H9 (cell line): Measurements from ENCODE around the gene ST14. TPM values are rescaled to one million over a fixed set of nuclear protein-coding genes. Genes with fewer than 3 reads are reported as not detected.

Source experiments
- DNase-seq: peaks from one replicate; pipeline ENCODE4 v3.0.0-alpha.2; 2017
- H2AFZ ChIP-seq: one replicate; pipeline ENCODE4 v1.6.1; 2013; ENCODE audit warnings: mild to moderate bottlenecking, low read length, control low read depth, moderate library complexity
- H2AK5ac ChIP-seq: 2 replicates; pipeline ENCODE4 v1.6.1; 2013; ENCODE audit warnings: low read length, control low read depth, mixed read lengths; ENCODE audit not compliant: insufficient read length
- H2BK120ac ChIP-seq: one replicate; pipeline ENCODE4 v1.6.1; 2013; ENCODE audit warnings: low read depth, mild to moderate bottlenecking, low read length, control low read depth, inconsistent platforms; ENCODE audit not compliant: poor library complexity, severe bottlenecking
- H2BK12ac ChIP-seq: 2 replicates; pipeline ENCODE4 v1.6.1; 2013; ENCODE audit warnings: low read length, control low read depth, mixed read lengths, low read depth; ENCODE audit not compliant: insufficient read length
- H2BK15ac ChIP-seq: 2 replicates; pipeline ENCODE4 v1.6.1; 2013; ENCODE audit warnings: low read depth, low read length, control low read depth
- H2BK20ac ChIP-seq: one replicate; pipeline ENCODE4 v1.6.1; 2013; ENCODE audit warnings: low read depth, mild to moderate bottlenecking, low read length, control low read depth, inconsistent platforms; ENCODE audit not compliant: poor library complexity, severe bottlenecking
- H2BK5ac ChIP-seq: 2 replicates; pipeline ENCODE4 v1.6.1; 2013; ENCODE audit warnings: low read length, control low read depth, mixed read lengths; ENCODE audit not compliant: insufficient read length
- H3K14ac ChIP-seq: 2 replicates; pipeline ENCODE4 v1.6.1; 2013; ENCODE audit warnings: low read length, control low read depth; ENCODE audit not compliant: insufficient read depth
- H3K18ac ChIP-seq: 2 replicates; pipeline ENCODE4 v1.6.1; 2013; ENCODE audit warnings: low read depth, mild to moderate bottlenecking, mixed read lengths, low read length, control low read depth; ENCODE audit not compliant: insufficient read length
- H3K23ac ChIP-seq: 2 replicates; pipeline ENCODE4 v1.6.1; 2013; ENCODE audit warnings: low read length, control low read depth, mixed read lengths, low read depth; ENCODE audit not compliant: insufficient read length
- H3K23me2 ChIP-seq: 2 replicates; pipeline ENCODE4 v1.6.1; 2013; ENCODE audit warnings: low read depth, mild to moderate bottlenecking, mixed read lengths, low read length, control low read depth; ENCODE audit not compliant: insufficient read length, poor library complexity, severe bottlenecking
- H3K27ac ChIP-seq: 2 replicates; pipeline ENCODE4 v1.5.1; 2013; ENCODE audit warnings: low read length, control low read depth, mixed read lengths, low read depth; ENCODE audit not compliant: insufficient read length
- H3K27me3 ChIP-seq: 2 replicates; pipeline ENCODE4 v1.6.1; 2013; ENCODE audit warnings: low read length, control low read depth, inconsistent platforms; ENCODE audit not compliant: insufficient read depth
- H3K4ac ChIP-seq: 2 replicates; pipeline ENCODE4 v1.6.1; 2013; ENCODE audit warnings: low read depth, mild to moderate bottlenecking, control low read depth, inconsistent platforms, low read length, moderate library complexity
- H3K4me1 ChIP-seq: 2 replicates; pipeline ENCODE4 v1.6.1; 2013; ENCODE audit warnings: low read length, control low read depth, inconsistent platforms; ENCODE audit not compliant: insufficient read depth
- H3K4me2 ChIP-seq: 2 replicates; pipeline ENCODE4 v1.6.1; 2013; ENCODE audit warnings: low read length, control low read depth, mixed read lengths; ENCODE audit not compliant: insufficient read length, insufficient read depth
- H3K56ac ChIP-seq: 2 replicates; pipeline ENCODE4 v1.6.1; 2013; ENCODE audit warnings: low read depth, mild to moderate bottlenecking, mixed read lengths, low read length, control low read depth; ENCODE audit not compliant: insufficient read length
- H3K79me1 ChIP-seq: 2 replicates; pipeline ENCODE4 v1.6.1; 2013; ENCODE audit warnings: low read depth, mild to moderate bottlenecking, moderate library complexity, low read length, control low read depth, inconsistent platforms; ENCODE audit not compliant: insufficient read depth, poor library complexity, severe bottlenecking
- H3K79me2 ChIP-seq: 2 replicates; pipeline ENCODE4 v1.6.1; 2013; ENCODE audit warnings: low read length, control low read depth, inconsistent platforms; ENCODE audit not compliant: insufficient read depth
- H3K9ac ChIP-seq: 2 replicates; pipeline ENCODE4 v1.6.1; 2013; ENCODE audit warnings: low read length, control low read depth, mixed read lengths; ENCODE audit not compliant: insufficient read length; ENCODE audit errors: extremely low read depth
- H3K9me3 ChIP-seq: one replicate; pipeline ENCODE4 v1.6.1; 2013; ENCODE audit warnings: low read depth, low read length, inconsistent platforms; ENCODE audit not compliant: control insufficient read depth
- H3T11ph ChIP-seq: one replicate; pipeline ENCODE4 v1.6.1; 2013; ENCODE audit warnings: mild to moderate bottlenecking, low read length, control low read depth, inconsistent platforms
- H4K20me1 ChIP-seq: one replicate; pipeline ENCODE4 v1.6.1; 2013; ENCODE audit not compliant: control insufficient read depth, insufficient read length, insufficient read depth
- H4K5ac ChIP-seq: 2 replicates; pipeline ENCODE4 v1.6.1; 2013; ENCODE audit warnings: low read depth, mild to moderate bottlenecking, mixed read lengths, low read length, control low read depth; ENCODE audit not compliant: insufficient read length
- H4K8ac ChIP-seq: replicated peaks from 2 replicates; pipeline ENCODE4 v1.6.1; 2013; ENCODE audit warnings: low read length, control low read depth, mixed read lengths, low read depth; ENCODE audit not compliant: insufficient read length
- H4K91ac ChIP-seq: 2 replicates; pipeline ENCODE4 v1.6.1; 2013; ENCODE audit warnings: low read depth, mild to moderate bottlenecking, moderate library complexity, mixed read lengths, low read length, control low read depth; ENCODE audit not compliant: insufficient read length
- H3K27ac Mint-ChIP-seq, 3 experiments: 2 replicates in 2 of 3; 3 replicates in 1 of 3; pipeline ENCODE4 v1.8.0; 2020 to 2021; ENCODE audit warnings: mixed read lengths in 3 of 3, mild to moderate bottlenecking in 1 of 3, moderate library complexity in 1 of 3
- H3K27me3 Mint-ChIP-seq: 2 replicates; pipeline ENCODE4 v1.8.0; 2021; ENCODE audit warnings: low read depth, mild to moderate bottlenecking, moderate library complexity, mixed read lengths
- H3K36me3 Mint-ChIP-seq, 3 experiments: 2 replicates in 2 of 3; 3 replicates in 1 of 3; pipeline ENCODE4 v1.8.0; 2020 to 2021; ENCODE audit warnings: low read depth in 3 of 3, mixed read lengths in 3 of 3; ENCODE audit not compliant: insufficient read depth in 1 of 3
- H3K4me1 Mint-ChIP-seq, 2 experiments: 2 replicates each; pipeline ENCODE4 v1.8.0; 2020; ENCODE audit warnings: mixed read lengths in 2 of 2
- H3K4me3 Mint-ChIP-seq, 2 experiments: 2 replicates in 1 of 2; 3 replicates in 1 of 2; pipeline ENCODE4 v1.8.0; 2020 to 2021; ENCODE audit warnings: mild to moderate bottlenecking in 2 of 2, mixed read lengths in 2 of 2, moderate library complexity in 1 of 2
- H3K9me3 Mint-ChIP-seq, 2 experiments: 2 replicates in 1 of 2; 3 replicates in 1 of 2; pipeline ENCODE4 v1.8.0; 2020; ENCODE audit warnings: mild to moderate bottlenecking in 2 of 2, mixed read lengths in 2 of 2, moderate library complexity in 1 of 2
- WGBS: extraction: QIAGEN DNeasy Blood & Tissue Kit; methylation state at CpG from one replicate; pipeline ENCODE4 v1.1.7; 2013; ENCODE audit warnings: missing lambda C conversion rate, low lambda C conversion rate, mixed read lengths; ENCODE audit not compliant: insufficient read length; ENCODE audit errors: extremely low coverage; 5-methylcytosine and 5-hydroxymethylcytosine counted together
- total RNA-seq: library from RNA; stranded (reverse); gene quantifications from 2 replicates; pipeline ENCODE4 v1.2.1, GENCODE V29; 2021
- TF ChIP-seq, protein P1 (sequence below): fragments of 200-600 bp; sonication (generic); conservative IDR thresholded peaks from 3 replicates; pipeline ENCODE4 v1.8.0; 2021; ENCODE audit warnings: antibody characterized with exemption, mild to moderate bottlenecking

The ST14 gene
- total RNA-seq, 1 experiment from 2014 or later, result 22.4 TPM

DNA sequence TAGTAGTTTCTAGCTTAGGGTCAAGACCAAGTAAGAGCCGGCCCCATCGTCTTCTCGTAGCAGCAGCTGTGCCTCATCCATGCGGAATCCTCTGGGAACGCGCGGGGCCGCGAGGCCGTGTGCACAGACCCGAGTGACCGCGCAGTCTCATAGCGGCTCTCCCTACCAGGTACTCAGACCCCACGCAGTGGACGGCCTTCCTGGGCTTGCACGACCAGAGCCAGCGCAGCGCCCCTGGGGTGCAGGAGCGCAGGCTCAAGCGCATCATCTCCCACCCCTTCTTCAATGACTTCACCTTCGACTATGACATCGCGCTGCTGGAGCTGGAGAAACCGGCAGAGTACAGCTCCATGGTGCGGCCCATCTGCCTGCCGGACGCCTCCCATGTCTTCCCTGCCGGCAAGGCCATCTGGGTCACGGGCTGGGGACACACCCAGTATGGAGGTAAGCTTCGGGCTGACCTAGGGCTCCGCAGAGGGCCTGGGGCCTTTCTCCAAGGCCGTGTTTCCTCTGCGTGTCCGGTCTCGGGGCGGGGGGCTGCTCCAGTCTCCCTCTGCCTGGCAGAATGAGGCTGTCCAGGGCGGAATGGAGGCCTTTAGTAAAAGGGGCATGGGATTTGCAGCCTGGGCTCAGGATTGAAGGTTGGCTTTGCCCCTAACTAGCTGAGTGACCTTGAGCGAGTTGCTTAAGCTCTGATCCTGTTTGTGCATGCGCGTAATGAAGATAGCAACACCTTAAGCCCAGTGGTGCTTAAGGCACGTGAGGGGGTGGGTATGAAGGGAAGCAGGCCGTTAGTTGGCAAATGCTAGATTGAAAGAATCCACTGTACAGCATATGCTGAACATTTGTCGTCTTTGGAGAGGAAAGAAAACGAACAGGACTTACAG is 48.9 kb downstream of the ST14 start:
- no peak overlapping the region for H3K9ac ChIP-seq
- no CpG with 5 or more reads among the region's 45 CpGs for WGBS
- TF ChIP-seq, protein P1, sequence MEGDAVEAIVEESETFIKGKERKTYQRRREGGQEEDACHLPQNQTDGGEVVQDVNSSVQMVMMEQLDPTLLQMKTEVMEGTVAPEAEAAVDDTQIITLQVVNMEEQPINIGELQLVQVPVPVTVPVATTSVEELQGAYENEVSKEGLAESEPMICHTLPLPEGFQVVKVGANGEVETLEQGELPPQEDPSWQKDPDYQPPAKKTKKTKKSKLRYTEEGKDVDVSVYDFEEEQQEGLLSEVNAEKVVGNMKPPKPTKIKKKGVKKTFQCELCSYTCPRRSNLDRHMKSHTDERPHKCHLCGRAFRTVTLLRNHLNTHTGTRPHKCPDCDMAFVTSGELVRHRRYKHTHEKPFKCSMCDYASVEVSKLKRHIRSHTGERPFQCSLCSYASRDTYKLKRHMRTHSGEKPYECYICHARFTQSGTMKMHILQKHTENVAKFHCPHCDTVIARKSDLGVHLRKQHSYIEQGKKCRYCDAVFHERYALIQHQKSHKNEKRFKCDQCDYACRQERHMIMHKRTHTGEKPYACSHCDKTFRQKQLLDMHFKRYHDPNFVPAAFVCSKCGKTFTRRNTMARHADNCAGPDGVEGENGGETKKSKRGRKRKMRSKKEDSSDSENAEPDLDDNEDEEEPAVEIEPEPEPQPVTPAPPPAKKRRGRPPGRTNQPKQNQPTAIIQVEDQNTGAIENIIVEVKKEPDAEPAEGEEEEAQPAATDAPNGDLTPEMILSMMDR, result no peak

More for the DNA sequence above, 48.9 kb downstream of the ST14 start:
- peaks cover 3% of the 10 kb centered on the region in 2 experiments; a peak in 3 of 4 replicates for H3K4me1 Mint-ChIP-seq
- no peak overlapping the region for H2BK12ac ChIP-seq
- H4K5ac ChIP-seq, result no peak overlapping the region
- no peak overlapping the region for H2AFZ ChIP-seq
- H3K27me3 Mint-ChIP-seq, result peaks cover 4% of the 10 kb centered on the region
- H3K56ac ChIP-seq, result no peak overlapping the region
- no peak overlapping the region for H2BK20ac ChIP-seq
- H3K27ac ChIP-seq, result no peak overlapping the region
- H2BK120ac ChIP-seq, result no peak overlapping the region
- H3K36me3 Mint-ChIP-seq, result peaks cover 1 to 4% (median 3%) of the 10 kb centered on the region in 3 experiments; a peak in 3 of 7 replicates
- no peaks in the 10 kb centered on the region for H3K27me3 ChIP-seq
- no peaks in the 10 kb centered on the region for H3K79me1 ChIP-seq
- no peaks in the 10 kb centered on the region for H3K79me2 ChIP-seq
- no peak overlapping the region for H3K18ac ChIP-seq
- no peak overlapping the region for H3K4me3 Mint-ChIP-seq
- H4K20me1 ChIP-seq, result no peaks in the 10 kb centered on the region
- H3K14ac ChIP-seq, result no peak overlapping the region
- no peak overlapping the region for H3K23ac ChIP-seq
- H2AK5ac ChIP-seq, result no peak overlapping the region
- H3K4me2 ChIP-seq, result no peak overlapping the region
- H3K4me1 ChIP-seq, result no peaks in the 10 kb centered on the region; the same call in 1 of the 2 replicates
- H3K27ac Mint-ChIP-seq, result no peak overlapping the region; a peak in 1 of 7 replicates
- H3T11ph ChIP-seq, result no peak overlapping the region
- no peak overlapping the region for H3K4ac ChIP-seq
- peak; percentile 24 for DNase-seq
- no peak overlapping the region for H4K91ac ChIP-seq
- no peak overlapping the region for H4K8ac ChIP-seq
- no peaks in the 10 kb centered on the region for H3K23me2 ChIP-seq
- H2BK5ac ChIP-seq, result no peak overlapping the region
- no peaks in the 10 kb centered on the region for H3K9me3 ChIP-seq
- H3K9me3 Mint-ChIP-seq, result no peaks in the 10 kb centered on the region
- H2BK15ac ChIP-seq, result no peak overlapping the region
